Measurements from ENCODE around the gene EPS8L1.

EPS8L1 gene

GRCh38 chr19:55116859-55117662, 41.4 kb downstream of the EPS8L1 start, which contains the start of gene PPP1R12C:
TSS of gene PPP1R12C (minus strand) at chr19:55117637. CDS start at chr19:55117543, 94 bp downstream.
- Mint-ChIP-seq H3K4me3 (peak within 1 kb of the TSS; percentile 95), H3K4me1 (peaks cover 55% of the 10 kb centered on the region), H3K9me3 (no peaks in the 10 kb centered on the region), H3K27ac (peak within 1 kb of the TSS; percentile 96), H3K36me3 (peaks cover 14% of the 10 kb centered on the region), H3K27me3 (peaks cover 10% of the 10 kb centered on the region)
- CTCF ChIA-PET: interaction anchor here (0.9 to 2.0 kb wide), 3 partner anchors 24 to 236 kb away, joined by 3 to 7 read pairs (median 4); no protein-coding TSS in a partner anchor
- DNase-seq: peak; percentile 45

- CTCF ChIA-PET: interaction anchor here (1.1 to 2.0 kb wide), 3 partner anchors 23 to 1192 kb away, joined by 3 to 7 read pairs (median 4); no protein-coding TSS in a partner anchor
- peak; percentile 99 for DNase-seq
- H3K27me3 Mint-ChIP-seq: peaks cover 13% of the 10 kb centered on the region
- peak overlapping the region; percentile 91 for H3K27ac Mint-ChIP-seq
- peaks cover 55% of the 10 kb centered on the region for H3K4me1 Mint-ChIP-seq
- no peaks in the 10 kb centered on the region for H3K9me3 Mint-ChIP-seq
- peaks cover 14% of the 10 kb centered on the region for H3K36me3 Mint-ChIP-seq
- H3K4me3 Mint-ChIP-seq: peak overlapping the region; percentile 84
These were observed 42.2 kb downstream of the EPS8L1 start for GRCh38 chr19:55117663-55118391.

GRCh38 chr19:55118401-55118991, 42.8 kb downstream of the EPS8L1 start:
- peak overlapping the region; percentile 91 for H3K27ac Mint-ChIP-seq
- peaks cover 52% of the 10 kb centered on the region for H3K4me1 Mint-ChIP-seq
- H3K9me3 Mint-ChIP-seq: no peaks in the 10 kb centered on the region
- peaks cover 14% of the 10 kb centered on the region for H3K36me3 Mint-ChIP-seq
- CTCF ChIA-PET: interaction anchor here (1.1 to 1.3 kb wide), 2 partner anchors 22 to 1191 kb away, joined by 3 to 4 read pairs; no protein-coding TSS in a partner anchor
- H3K27me3 Mint-ChIP-seq: peaks cover 19% of the 10 kb centered on the region
- DNase-seq: peak; percentile 41
- H3K4me3 Mint-ChIP-seq: peak overlapping the region; percentile 84

- DNase-seq: peak; percentile 38
- Mint-ChIP-seq H3K9me3 (no peaks in the 10 kb centered on the region), H3K27me3 (peaks cover 24% of the 10 kb centered on the region), H3K4me1 (peaks cover 52% of the 10 kb centered on the region), H3K27ac (peak overlapping the region; percentile 91), H3K36me3 (peaks cover 14% of the 10 kb centered on the region), H3K4me3 (peak overlapping the region; percentile 84)
- CTCF ChIA-PET: no interaction called here
These were observed 43.4 kb downstream of the EPS8L1 start for GRCh38 chr19:55119053-55119452.

GRCh38 chr19:55131421-55131820, 55.8 kb downstream of the EPS8L1 start:
- Mint-ChIP-seq H3K4me3 (no peak overlapping the region), H3K27ac (no peak overlapping the region), H3K36me3 (no peaks in the 10 kb centered on the region), H3K9me3 (no peaks in the 10 kb centered on the region), H3K27me3 (peaks cover 73% of the 10 kb centered on the region), H3K4me1 (peaks cover 2% of the 10 kb centered on the region)
- no peak for DNase-seq
- CTCF ChIA-PET: no interaction called here

GRCh38 chr19:55132453-55133129, 56.9 kb downstream of the EPS8L1 start:
- CTCF ChIA-PET: interaction anchor here (0.7 to 1.2 kb wide), 6 partner anchors 42 to 479 kb away, joined by 3 to 10 read pairs (median 3); no protein-coding TSS in a partner anchor
- peaks cover 2% of the 10 kb centered on the region for H3K4me1 Mint-ChIP-seq
- H3K27me3 Mint-ChIP-seq: peaks cover 76% of the 10 kb centered on the region
- DNase-seq: peak; percentile 45
- H3K4me3 Mint-ChIP-seq: no peak overlapping the region
- H3K36me3 Mint-ChIP-seq: no peaks in the 10 kb centered on the region
- no peaks in the 10 kb centered on the region for H3K9me3 Mint-ChIP-seq
- no peak overlapping the region for H3K27ac Mint-ChIP-seq

- no peak overlapping the region for H3K4me3 Mint-ChIP-seq
- H3K36me3 Mint-ChIP-seq: no peaks in the 10 kb centered on the region
- H3K9me3 Mint-ChIP-seq: no peaks in the 10 kb centered on the region
- peaks cover 78% of the 10 kb centered on the region for H3K27me3 Mint-ChIP-seq
- no peak for DNase-seq
- no peak overlapping the region for H3K27ac Mint-ChIP-seq
- CTCF ChIA-PET: interaction anchor here (1.2 kb wide), 2 partner anchors 41 to 480 kb away, joined by 3 read pairs; no protein-coding TSS in a partner anchor
- H3K4me1 Mint-ChIP-seq: peaks cover 2% of the 10 kb centered on the region
These were observed 58.2 kb downstream of the EPS8L1 start for GRCh38 chr19:55133639-55134444.

GRCh38 chr19:55134736-55135135, 59.1 kb downstream of the EPS8L1 start:
- Mint-ChIP-seq H3K4me3 (no peak overlapping the region), H3K36me3 (no peaks in the 10 kb centered on the region), H3K27ac (no peak overlapping the region), H3K27me3 (peaks cover 75% of the 10 kb centered on the region), H3K9me3 (no peaks in the 10 kb centered on the region), H3K4me1 (peaks cover 2% of the 10 kb centered on the region)
- no peak for DNase-seq
- CTCF ChIA-PET: interaction anchor here (0.6 to 3.1 kb wide), 4 partner anchors 30 to 1552 kb away, joined by 3 to 20 read pairs (median 4); no protein-coding TSS in a partner anchor

GRCh38 chr19:55136399-55137102, 60.9 kb downstream of the EPS8L1 start:
- CTCF ChIA-PET: interaction anchor here (1.1 to 3.1 kb wide), 3 partner anchors 24 to 255 kb away, joined by 3 to 20 read pairs (median 4); no protein-coding TSS in a partner anchor
- peaks cover 79% of the 10 kb centered on the region for H3K27me3 Mint-ChIP-seq

More at GRCh38 chr19:55136399-55137102, 60.9 kb downstream of the EPS8L1 start:
- Mint-ChIP-seq H3K36me3 (no peaks in the 10 kb centered on the region), H3K9me3 (no peaks in the 10 kb centered on the region), H3K4me1 (peaks cover 4% of the 10 kb centered on the region), H3K27ac (no peak overlapping the region), H3K4me3 (no peak overlapping the region)
- no peak for DNase-seq

All from activated naive CD4-positive, alpha-beta T cell treated with anti-CD3 and anti-CD28 coated beads, Interleukin-2, amount 10 ng/mL, durations not matched to agents 7 days and 5 days (primary cell).